Measurements from ENCODE around the gene AKAP1.

DNA sequence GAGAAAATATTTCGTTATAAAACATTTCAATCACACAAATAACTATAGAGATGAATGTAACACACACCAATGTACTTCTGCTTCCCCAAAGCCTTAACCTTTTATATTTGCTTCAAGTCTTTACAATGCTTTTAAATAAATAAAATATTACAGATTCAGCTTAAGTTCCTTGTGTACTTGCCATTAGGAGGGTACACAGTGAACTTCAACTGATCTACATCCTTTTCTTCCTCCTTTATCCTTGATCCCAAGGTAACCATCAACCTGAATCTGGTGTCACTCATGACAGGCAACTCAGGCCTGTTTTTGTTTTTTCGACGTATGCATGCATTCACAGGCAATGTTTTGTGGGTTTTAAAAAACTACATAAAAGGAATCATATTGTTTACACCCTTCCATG lies 9.3 kb upstream of the AKAP1 start:
- TF ChIP-seq, protein P1, sequence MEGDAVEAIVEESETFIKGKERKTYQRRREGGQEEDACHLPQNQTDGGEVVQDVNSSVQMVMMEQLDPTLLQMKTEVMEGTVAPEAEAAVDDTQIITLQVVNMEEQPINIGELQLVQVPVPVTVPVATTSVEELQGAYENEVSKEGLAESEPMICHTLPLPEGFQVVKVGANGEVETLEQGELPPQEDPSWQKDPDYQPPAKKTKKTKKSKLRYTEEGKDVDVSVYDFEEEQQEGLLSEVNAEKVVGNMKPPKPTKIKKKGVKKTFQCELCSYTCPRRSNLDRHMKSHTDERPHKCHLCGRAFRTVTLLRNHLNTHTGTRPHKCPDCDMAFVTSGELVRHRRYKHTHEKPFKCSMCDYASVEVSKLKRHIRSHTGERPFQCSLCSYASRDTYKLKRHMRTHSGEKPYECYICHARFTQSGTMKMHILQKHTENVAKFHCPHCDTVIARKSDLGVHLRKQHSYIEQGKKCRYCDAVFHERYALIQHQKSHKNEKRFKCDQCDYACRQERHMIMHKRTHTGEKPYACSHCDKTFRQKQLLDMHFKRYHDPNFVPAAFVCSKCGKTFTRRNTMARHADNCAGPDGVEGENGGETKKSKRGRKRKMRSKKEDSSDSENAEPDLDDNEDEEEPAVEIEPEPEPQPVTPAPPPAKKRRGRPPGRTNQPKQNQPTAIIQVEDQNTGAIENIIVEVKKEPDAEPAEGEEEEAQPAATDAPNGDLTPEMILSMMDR (IDR thresholded peaks at IDR 0.05), result no peak
- no peak for TF ChIP-seq POLR2A (IDR thresholded peaks at IDR 0.05)
